K562 (cell line): ENCODE measurements around the gene PTPRM. TPM values are rescaled to one million over a fixed set of nuclear protein-coding genes. Genes with fewer than 3 reads are reported as not detected.

ENCODE experiments used
- HMBOX1 ChIP-seq: sonication (generic); IDR thresholded peaks from 2 replicates; pipeline ENCODE4 v1.6.1; 2016
- KLF10 ChIP-seq: fragments of 250-450 bp; sonication (Bioruptor Pico); IDR thresholded peaks from 2 replicates; pipeline ENCODE4 v1.6.1; 2021; ENCODE audit warnings: matching md5 sums
- PKNOX1 ChIP-seq: fragments of 450-650 bp; IDR thresholded peaks from 2 replicates; pipeline ENCODE4 v1.6.1; 2016
- REST ChIP-seq, 2 experiments: fragments of 450-650 bp; formaldehyde crosslinking in 1 of 2; IDR thresholded peaks; 2 replicates each; pipeline versions ENCODE4 v1.4.0 to v1.6.1; 2014 to 2020; ENCODE audit warnings: mild to moderate bottlenecking in 2 of 2, borderline replicate concordance in 1 of 2, low read depth in 1 of 2
- SUPT5H ChIP-seq: fragments of 450-650 bp; IDR thresholded peaks from 2 replicates; pipeline ENCODE4 v1.6.1; 2016
- TRIM28 ChIP-seq: fragments of 450-650 bp; IDR thresholded peaks from 2 replicates; pipeline ENCODE4 v1.6.1; 2017
- ZKSCAN3 ChIP-seq: fragments of 250-450 bp; sonication (Bioruptor Pico); IDR thresholded peaks from 2 replicates; pipeline ENCODE4 v1.4.0; 2020
- ZNF197 ChIP-seq: fragments of 200-800 bp; sonication (Bioruptor generic); IDR thresholded peaks from 2 replicates; pipeline ENCODE4 v1.6.1; 2016; ENCODE audit warnings: low read depth, missing genetic modification characterization, missing compliant biosample characterization
- ZNF23 ChIP-seq: fragments of 250-450 bp; sonication (Bioruptor Pico); IDR thresholded peaks from 2 replicates; pipeline ENCODE4 v1.4.0; 2020; ENCODE audit warnings: mild to moderate bottlenecking
- ZNF778 ChIP-seq: fragments of 450-650 bp; formaldehyde crosslinking; IDR thresholded peaks from 2 replicates; pipeline ENCODE4 v1.4.0; 2020; ENCODE audit warnings: mild to moderate bottlenecking, moderate library complexity
- ZNF79 ChIP-seq: fragments of 250-450 bp; sonication (Bioruptor Pico); IDR thresholded peaks from 2 replicates; pipeline ENCODE4 v1.4.0; 2020; ENCODE audit warnings: low read depth, mild to moderate bottlenecking, moderate library complexity
- polyA plus RNA-seq, 8 experiments: library from polyadenylated mRNA; depleted of rRNA in 4 of 8; stranded (reverse) in 5 of 8; unstranded in 3 of 8; fragments of >200 nt; fragmentation: Nextera tagmentation in 2 of 8; fragmentation: Illumina TruSeq in 1 of 8; extraction: Ambion mirVana in 2 of 8; extraction: Trizol in 1 of 8; gene quantifications; 2 replicates each; pipeline versions ENCODE4 v1.2.1 to v1.2.3, GENCODE V29; 2011 to 2014; ENCODE audit warnings: inconsistent platforms in 1 of 8, missing spikeins in 1 of 8
- total RNA-seq, 7 experiments: library from RNA; depleted of rRNA in 6 of 7; stranded (reverse); fragments of >200 nt in 6 of 7; fragmentation: Illumina TruSeq in 2 of 7; extraction: Trizol in 2 of 7; gene quantifications; 2 replicates each; pipeline versions ENCODE4 v1.2.1 to v1.2.3, GENCODE V29; 2011 to 2021; ENCODE audit warnings: low replicate concordance in 1 of 7
- TF ChIP-seq, protein P1 (sequence below): fragments of 250-450 bp; sonication (Bioruptor Pico); IDR thresholded peaks from 2 replicates; pipeline ENCODE4 v1.4.0; 2020; ENCODE audit warnings: mild to moderate bottlenecking, moderate library complexity

Gene PTPRM
- total and polyA plus RNA-seq, 9 of the 15 experiments (the other 6 are each of a cell fraction or from before 2014, with no cell fraction given): 0.03 to 0.16 (median 0.08) TPM; not detected in 3

- TF ChIP-seq REST (IDR thresholded peaks at IDR 0.05; ENCODE audit: borderline replicate concordance) (no peak), REST (CRISPR knock-in tag; IDR thresholded peaks at IDR 0.05; ENCODE audit: low read depth) (no peak), TRIM28 (no peak), ZNF23 (no peak), KLF10 (CRISPR knock-in tag) (no peak), ZNF778 (CRISPR knock-in tag) (no peak), ZKSCAN3 (CRISPR knock-in tag) (no peak), SUPT5H (no peak), HMBOX1 (no peak), ZNF197 (CRISPR knock-in tag) (no peak), ZNF79 (CRISPR knock-in tag) (no peak), PKNOX1 (peak; percentile 81)
- TF ChIP-seq, protein P1, sequence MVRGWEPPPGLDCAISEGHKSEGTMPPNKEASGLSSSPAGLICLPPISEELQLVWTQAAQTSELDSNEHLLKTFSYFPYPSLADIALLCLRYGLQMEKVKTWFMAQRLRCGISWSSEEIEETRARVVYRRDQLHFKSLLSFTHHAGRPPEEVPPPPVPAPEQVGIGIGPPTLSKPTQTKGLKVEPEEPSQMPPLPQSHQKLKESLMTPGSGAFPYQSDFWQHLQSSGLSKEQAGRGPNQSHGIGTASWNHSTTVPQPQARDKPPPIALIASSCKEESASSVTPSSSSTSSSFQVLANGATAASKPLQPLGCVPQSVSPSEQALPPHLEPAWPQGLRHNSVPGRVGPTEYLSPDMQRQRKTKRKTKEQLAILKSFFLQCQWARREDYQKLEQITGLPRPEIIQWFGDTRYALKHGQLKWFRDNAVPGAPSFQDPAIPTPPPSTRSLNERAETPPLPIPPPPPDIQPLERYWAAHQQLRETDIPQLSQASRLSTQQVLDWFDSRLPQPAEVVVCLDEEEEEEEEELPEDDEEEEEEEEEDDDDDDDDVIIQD (CRISPR knock-in tag): no peak
Measured at GRCh38 chr18:8177330-8178016, 610.4 kb downstream of the PTPRM start (continued).
